Liver (tissue), 9 donors: ENCODE data around the gene CBFA2T2. TPM values are rescaled to one million over a fixed set of nuclear protein-coding genes. Genes with fewer than 3 reads are reported as not detected.

Experiments
- DNase-seq: peaks from one replicate; pipeline ENCODE4 v3.0.0-alpha.2; 2017; ENCODE audit warnings: low spot score
- H3K27ac ChIP-seq, 2 donors: one replicate each; pipeline ENCODE4 v1.7.0; 2013; ENCODE audit warnings: inconsistent platforms in 2 of 2, low read length in 2 of 2, control low read depth in 1 of 2, low read depth in 1 of 2, mild to moderate bottlenecking in 1 of 2
- H3K27me3 ChIP-seq, 4 donors: one replicate each; pipeline versions ENCODE4 v1.6.1 to v1.7.0; 2013; ENCODE audit warnings: low read length in 3 of 4, inconsistent platforms in 1 of 4, mild to moderate bottlenecking in 1 of 4, moderate library complexity in 1 of 4; ENCODE audit not compliant: control insufficient read depth in 4 of 4, insufficient read depth in 4 of 4
- H3K36me3 ChIP-seq, 4 donors: one replicate each; pipeline versions ENCODE4 v1.6.1 to v1.7.0; 2013; ENCODE audit warnings: low read length in 3 of 4, mild to moderate bottlenecking in 3 of 4, low read depth in 1 of 4, moderate library complexity in 1 of 4; ENCODE audit not compliant: control insufficient read depth in 4 of 4, insufficient read depth in 3 of 4
- H3K4me1 ChIP-seq, 4 donors: one replicate each; pipeline versions ENCODE4 v1.6.1 to v1.7.0; 2013; ENCODE audit warnings: low read length in 3 of 4, mild to moderate bottlenecking in 3 of 4, moderate library complexity in 1 of 4; ENCODE audit not compliant: control insufficient read depth in 4 of 4, insufficient read depth in 4 of 4
- H3K4me3 ChIP-seq, 3 donors: one replicate each; pipeline versions ENCODE4 v1.6.1 to v1.7.0; 2013; ENCODE audit warnings: low read length in 3 of 3, control low read depth in 1 of 3, low read depth in 1 of 3, mild to moderate bottlenecking in 1 of 3
- H3K9ac ChIP-seq, 2 donors: one replicate each; pipeline ENCODE4 v1.7.0; 2013; ENCODE audit warnings: low read length in 2 of 2, mild to moderate bottlenecking in 2 of 2, moderate library complexity in 2 of 2, control low read depth in 1 of 2, low read depth in 1 of 2
- H3K9me3 ChIP-seq, 4 donors: one replicate each; pipeline versions ENCODE4 v1.6.1 to v1.7.0; 2013; ENCODE audit warnings: low read length in 3 of 4; ENCODE audit not compliant: control insufficient read depth in 4 of 4
- ATF3 ChIP-seq: IDR thresholded peaks from 2 replicates; pipeline ENCODE4 v1.6.1; 2016; ENCODE audit warnings: antibody characterized with exemption
- EGR1 ChIP-seq, 2 donors: IDR thresholded peaks; 2 replicates each; pipeline ENCODE4 v1.6.1; 2016 to 2018; ENCODE audit warnings: antibody characterized with exemption in 2 of 2, low read depth in 2 of 2
- FOXA1 ChIP-seq: IDR thresholded peaks from 2 replicates; pipeline ENCODE4 v1.6.1; 2016; ENCODE audit warnings: antibody characterized with exemption
- FOXA2 ChIP-seq: IDR thresholded peaks from 2 replicates; pipeline ENCODE4 v1.6.1; 2016; ENCODE audit warnings: antibody characterized with exemption
- HNF4A ChIP-seq, 2 donors: conservative IDR thresholded peaks; 2 replicates each; pipeline ENCODE4 v1.6.1; 2016; ENCODE audit warnings: antibody characterized with exemption in 2 of 2, mild to moderate bottlenecking in 2 of 2
- HNF4G ChIP-seq: IDR thresholded peaks from 2 replicates; pipeline ENCODE4 v1.6.1; 2016; ENCODE audit warnings: antibody characterized with exemption
- JUND ChIP-seq, 2 donors: IDR thresholded peaks; 2 replicates each; pipeline ENCODE4 v1.6.1; 2016; ENCODE audit warnings: antibody characterized with exemption in 2 of 2
- MAX ChIP-seq: IDR thresholded peaks from 2 replicates; pipeline ENCODE4 v1.6.1; 2016; ENCODE audit warnings: antibody characterized with exemption
- NR2F2 ChIP-seq: IDR thresholded peaks from 2 replicates; pipeline ENCODE4 v1.6.1; 2016; ENCODE audit warnings: antibody characterized with exemption
- RAD21 ChIP-seq, 2 donors: IDR thresholded peaks; 2 replicates each; pipeline ENCODE4 v1.6.1; 2016; ENCODE audit warnings: antibody characterized with exemption in 2 of 2, mild to moderate bottlenecking in 2 of 2
- RXRA ChIP-seq, 2 donors: IDR thresholded peaks; 2 replicates each; pipeline ENCODE4 v1.6.1; 2017 to 2018; ENCODE audit warnings: antibody characterized with exemption in 2 of 2, mild to moderate bottlenecking in 1 of 2
- SP1 ChIP-seq: IDR thresholded peaks from 2 replicates; pipeline ENCODE4 v1.6.1; 2018; ENCODE audit warnings: antibody characterized with exemption, mild to moderate bottlenecking
- TAF1 ChIP-seq: conservative IDR thresholded peaks from 2 replicates; pipeline ENCODE4 v1.6.1; 2016; ENCODE audit warnings: antibody characterized with exemption, mild to moderate bottlenecking
- YY1 ChIP-seq: IDR thresholded peaks from 2 replicates; pipeline ENCODE4 v1.6.1; 2016; ENCODE audit warnings: antibody characterized with exemption, mild to moderate bottlenecking
- ZBTB33 ChIP-seq: IDR thresholded peaks from 2 replicates; pipeline ENCODE4 v1.6.1; 2016; ENCODE audit warnings: antibody characterized with exemption
- WGBS: extraction: QIAGEN DNeasy Blood & Tissue Kit; methylation state at CpG from one replicate; pipeline ENCODE4 v1.1.7; 2013; 5-methylcytosine and 5-hydroxymethylcytosine counted together
- polyA plus RNA-seq, 2 donors: library from polyadenylated mRNA; stranded (reverse) in 1 of 2; unstranded in 1 of 2; fragments of 200-250 nt in 1 of 2; fragments of >200 nt in 1 of 2; fragmentation: Nextera tagmentation in 1 of 2; extraction: Ambion mirVana in 1 of 2; gene quantifications; one replicate each; pipeline versions ENCODE4 v1.2.1 to v1.2.3, GENCODE V29; 2013 to 2015
- total RNA-seq, 2 donors: library from RNA; depleted of rRNA; stranded (reverse); fragments of >200 nt; gene quantifications; one replicate each; pipeline ENCODE4 v1.2.3, GENCODE V29; 2014
- donor health status: healthy.
- donor health status: healthy.
- donor health status: healthy.
- donor health status: healthy.
- donor health status: healthy.

The CBFA2T2 gene
- total and polyA plus RNA-seq, 4 donors: 2.0 to 5.5 (median 5.3) TPM

DNA sequence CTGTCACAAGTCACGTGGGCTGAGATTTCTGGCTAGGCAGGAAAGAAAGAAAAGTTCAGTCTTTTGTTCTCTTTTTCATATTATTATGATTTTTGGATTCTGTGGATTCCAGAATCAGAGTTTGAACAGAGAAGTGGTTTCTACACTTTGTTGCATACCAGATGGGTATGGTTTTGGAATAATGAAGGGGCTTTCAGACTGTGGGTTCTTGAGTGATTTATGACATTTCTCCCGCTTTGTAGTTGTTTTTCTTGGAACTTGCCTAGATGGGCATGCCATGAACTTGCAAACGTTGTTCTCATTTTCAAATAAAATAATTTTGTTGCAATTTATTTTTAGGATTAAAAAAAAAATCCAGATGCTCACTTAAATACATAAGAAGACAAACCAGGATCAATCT, 34.4 kb downstream of the CBFA2T2 start (continued):
- TF ChIP-seq ZBTB33 (no peak), RAD21 (IDR thresholded peaks at IDR 0.05) (no peak), NR2F2 (no peak), HNF4A (conservative IDR thresholded peaks at IDR 0.05) (no peak), ATF3 (no peak), MAX (no peak), EGR1 (IDR thresholded peaks at IDR 0.05; ENCODE audit: low read depth in 2 of 2) (no peak), TAF1 (no peak), SP1 (no peak), YY1 (no peak), RXRA (IDR thresholded peaks at IDR 0.05) (no peak)

DNA sequence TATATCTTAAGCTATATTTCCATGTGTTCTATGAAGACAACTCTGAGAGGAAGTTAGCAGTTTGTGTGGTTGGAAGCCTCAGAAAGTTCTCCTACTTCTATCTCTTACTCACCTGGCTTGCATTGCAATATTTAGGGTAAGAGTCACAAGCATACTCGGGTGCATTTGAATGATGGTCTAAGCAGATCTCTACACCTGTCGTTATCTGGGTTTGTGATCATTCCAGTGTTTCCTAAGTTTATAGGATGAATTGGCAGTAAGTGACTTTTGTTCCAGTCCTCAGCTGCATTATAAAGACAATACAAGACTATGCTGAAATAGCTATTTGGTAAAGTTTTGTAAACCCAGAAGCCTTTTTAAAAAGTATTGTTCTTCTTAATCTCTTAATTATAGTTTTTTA, 36.9 kb downstream of the CBFA2T2 start:
- Histone ChIP-seq H3K36me3 (no peaks in the 10 kb centered on the region), H3K27me3 (no peaks in the 10 kb centered on the region), H3K4me3 (no peak overlapping the region), H3K27ac (no peak overlapping the region), H3K4me1 (peaks cover 0 to 11% (median 9%) of the 10 kb centered on the region in 4 donors), H3K9me3 (no peaks in the 10 kb centered on the region), H3K9ac (no peak overlapping the region)
- TF ChIP-seq FOXA1 (no peak), RAD21 (IDR thresholded peaks at IDR 0.05) (no peak), ATF3 (no peak), EGR1 (IDR thresholded peaks at IDR 0.05; ENCODE audit: low read depth in 2 of 2) (no peak), YY1 (no peak), HNF4A (conservative IDR thresholded peaks at IDR 0.05) (no peak), FOXA2 (no peak), TAF1 (no peak), MAX (no peak), HNF4G (no peak)
- no peak for DNase-seq
- 76% methylated on average over 2 of the region's 2 CpGs for WGBS

DNA sequence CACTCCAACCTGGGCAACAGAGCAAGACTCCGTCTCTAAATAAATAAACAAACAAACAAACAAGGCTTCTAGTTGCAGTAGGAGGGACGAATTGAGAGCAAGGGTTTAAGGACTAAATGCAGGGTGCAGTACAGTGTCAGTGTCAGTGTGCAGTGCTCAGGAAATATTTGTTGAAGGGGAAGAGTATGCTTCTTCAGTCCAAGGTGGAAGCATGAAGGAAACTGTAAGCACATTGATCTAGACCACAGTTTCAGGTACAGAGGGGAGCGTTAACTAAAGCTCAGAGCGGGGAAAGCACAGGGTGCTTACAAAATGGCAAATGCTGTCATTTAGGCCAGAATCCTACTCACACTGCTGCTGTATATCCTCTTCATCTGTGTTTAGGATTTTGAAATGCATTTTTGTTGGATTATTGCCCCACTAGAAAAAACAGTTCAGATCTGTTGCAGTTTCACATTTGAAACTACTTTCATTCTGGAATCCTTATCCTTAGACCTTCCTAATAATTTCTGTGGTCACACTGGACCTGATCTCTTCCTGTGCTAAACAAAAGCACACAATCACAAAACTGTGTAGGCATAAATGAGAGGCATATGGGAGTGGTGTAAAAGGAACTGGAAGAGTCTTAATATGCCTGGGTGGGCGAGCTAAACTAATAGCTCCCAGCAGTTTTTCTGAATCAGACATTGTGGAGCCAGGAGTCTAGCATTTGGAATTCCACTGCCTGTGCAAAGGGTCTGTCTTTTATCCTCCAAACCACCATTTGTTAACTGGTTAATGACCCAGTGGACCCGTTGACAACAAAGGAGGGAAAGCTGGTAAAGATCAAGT, 41.4 kb downstream of the CBFA2T2 start:
- 57% methylated on average over 6 of the region's 6 CpGs for WGBS
- no peak for DNase-seq
- Histone ChIP-seq H3K27me3 (no peaks in the 10 kb centered on the region), H3K9me3 (no peaks in the 10 kb centered on the region), H3K9ac (peak overlapping the region in 1 of 2 donors; percentile 46), H3K27ac (peak overlapping the region in 1 of 2 donors; percentile 54), H3K36me3 (no peaks in the 10 kb centered on the region), H3K4me1 (peaks cover 1 to 17% (median 13%) of the 10 kb centered on the region in 4 donors), H3K4me3 (no peak overlapping the region)
- TF ChIP-seq JUND (IDR thresholded peaks at IDR 0.05) (no peak), MAX (no peak), NR2F2 (no peak), ATF3 (no peak), FOXA1 (no peak), FOXA2 (no peak), HNF4G (no peak), YY1 (no peak), RXRA (IDR thresholded peaks at IDR 0.05) (no peak), HNF4A (conservative IDR thresholded peaks at IDR 0.05) (no peak)
